Measurements from ENCODE around the gene PJVK. TPM values are rescaled to one million over a fixed set of nuclear protein-coding genes. Genes with fewer than 3 reads are reported as not detected.

The PJVK gene
- total and polyA plus RNA-seq, 9 of the 15 experiments (the other 6 are each of a cell fraction or from before 2014, with no cell fraction given) = 0.11 to 1.5 (median 0.73) TPM

GRCh38 chr2:178478439-178479274, 27.5 kb downstream of the PJVK start, which contains the start of gene FKBP7 (continued):
- peak; percentile 41; the same call in 1 of the 2 replicates for TF ChIP-seq REST (IDR thresholded peaks at IDR 0.05; ENCODE audit: borderline replicate concordance)
- TF ChIP-seq REST (CRISPR knock-in tag; IDR thresholded peaks at IDR 0.05; ENCODE audit: low read depth) = no peak
- TF ChIP-seq LCOR (CRISPR knock-in tag; IDR thresholded peaks at IDR 0.05) = peak; percentile 57; the same call in 1 of the 2 replicates
- no peak for TF ChIP-seq ZNF398 (CRISPR knock-in tag; IDR thresholded peaks at IDR 0.05)
- no peak for TF ChIP-seq HIVEP1 (CRISPR knock-in tag; IDR thresholded peaks at IDR 0.05)
- no peak for TF ChIP-seq GTF2A2 (tag; IDR thresholded peaks at IDR 0.05)
- TF ChIP-seq EP400 (IDR thresholded peaks at IDR 0.05) = peak; percentile 93
- TF ChIP-seq SMAD1 (IDR thresholded peaks at IDR 0.05; ENCODE audit: low read depth, low read length, partially characterized antibody) = peak; percentile 47
- no peak for TF ChIP-seq NFXL1 (CRISPR knock-in tag; IDR thresholded peaks at IDR 0.05)
- peak in 1 of 2 experiments; percentile 70; a peak in 2 of 4 replicates for TF ChIP-seq TEAD1 (CRISPR knock-in tag; IDR thresholded peaks at IDR 0.05)
- TF ChIP-seq BMI1 (IDR thresholded peaks at IDR 0.05; ENCODE audit: low read length) = no peak
- peak; percentile 70; the same call in 1 of the 2 replicates for TF ChIP-seq THAP12 (CRISPR knock-in tag; IDR thresholded peaks at IDR 0.05)
- 0 out of 2 replicates have a peak, but pooled peaks have one; percentile 13 for TF ChIP-seq HOMEZ (CRISPR knock-in tag; IDR thresholded peaks at IDR 0.05)

Measured in K562 (cell line).